Calu3 (cell line): Measurements from ENCODE around the gene ABTB2. TPM values are rescaled to one million over a fixed set of nuclear protein-coding genes. Genes with fewer than 3 reads are reported as not detected.
A peak's percentile ranks its signal among the peaks of the same experiment; 100 is the strongest.

Experiments used
- Bru-seq: library from RNA; stranded (reverse); fragments of 400-500 nt; gene quantifications from one replicate; lab custom pipeline; 2021; lab: Mats Ljungman, UMichigan
- BruChase-seq, 2 experiments: library from RNA; stranded (reverse); fragments of 400-500 nt; gene quantifications; one replicate each; lab custom pipeline; 2021; lab: Mats Ljungman, UMichigan
- BruUV-seq: library from RNA; stranded (reverse); fragments of 400-500 nt; replicated peaks from 2 replicates; lab custom pipeline; 2021; lab: Mats Ljungman, UMichigan
- CTCF ChIA-PET: fragments of 300-600 bp; sonication (Branson Sonifier 250); formaldehyde crosslinking; loops from one replicate; lab custom pipeline; 2022; ENCODE audit warnings: antibody characterized with exemption; lab: Charles Lee
- DNase-seq: peaks from one replicate; pipeline ENCODE4 v3.0.0; 2022
- H3K27ac Mint-ChIP-seq: one replicate; pipeline ENCODE4 v1.8.0; 2022; ENCODE audit warnings: mixed read lengths; ENCODE audit not compliant: unreplicated experiment
- H3K27me3 Mint-ChIP-seq: one replicate; pipeline ENCODE4 v1.8.0; 2022; ENCODE audit warnings: mixed read lengths; ENCODE audit not compliant: unreplicated experiment
- H3K36me3 Mint-ChIP-seq: one replicate; pipeline ENCODE4 v1.8.0; 2022; ENCODE audit warnings: mild to moderate bottlenecking, moderate library complexity, mixed read lengths; ENCODE audit not compliant: insufficient read depth, unreplicated experiment
- H3K4me1 Mint-ChIP-seq: one replicate; pipeline ENCODE4 v1.8.0; 2022; ENCODE audit warnings: mild to moderate bottlenecking, low read depth, mixed read lengths; ENCODE audit not compliant: unreplicated experiment
- H3K4me3 Mint-ChIP-seq: one replicate; pipeline ENCODE4 v1.8.0; 2022; ENCODE audit warnings: mild to moderate bottlenecking, low read depth, moderate library complexity, mixed read lengths; ENCODE audit not compliant: unreplicated experiment
- H3K9me3 Mint-ChIP-seq: one replicate; pipeline ENCODE4 v1.8.0; 2022; ENCODE audit warnings: low read depth, mixed read lengths; ENCODE audit not compliant: unreplicated experiment
- intact Hi-C: fragments of 100-400 bp; cut with micrococcal nuclease; formaldehyde crosslinking; loops from one replicate; pipeline ENCODE4 v1.10.0; 2022; ENCODE audit not compliant: unreplicated experiment
- long read RNA-seq: library from polyadenylated mRNA; stranded (forward); transcript quantifications from one replicate; pipeline ENCODE4 v2.0.0, GENCODE V29; 2022
- total RNA-seq: library from RNA; stranded (reverse); gene quantifications from 2 replicates; pipeline ENCODE4 v1.2.3, GENCODE V29; 2022
- TF ChIP-seq, protein P1 (sequence below): fragments of 200-600 bp; IDR thresholded peaks from one replicate; pipeline ENCODE4 v1.8.0; 2022; ENCODE audit warnings: antibody characterized with exemption; ENCODE audit not compliant: unreplicated experiment

Gene ABTB2
- total RNA-seq (24.6 and 24.8 TPM in 2 replicates), Bru-seq, nascent RNA (percentile 84 among the genes with signal in this experiment), BruChase-seq, experiment 1, labeled RNA remaining after a 6-hour chase (percentile 81 among the genes with signal in this experiment), BruChase-seq, experiment 2, labeled RNA remaining after a 2-hour chase (percentile 72 among the genes with signal in this experiment)
- long read RNA-seq, partial matches to known transcripts, result 0 of 4 reads
- long read RNA-seq, other reads (novel, unspliced or antisense), result 4 of 4 reads

DNA sequence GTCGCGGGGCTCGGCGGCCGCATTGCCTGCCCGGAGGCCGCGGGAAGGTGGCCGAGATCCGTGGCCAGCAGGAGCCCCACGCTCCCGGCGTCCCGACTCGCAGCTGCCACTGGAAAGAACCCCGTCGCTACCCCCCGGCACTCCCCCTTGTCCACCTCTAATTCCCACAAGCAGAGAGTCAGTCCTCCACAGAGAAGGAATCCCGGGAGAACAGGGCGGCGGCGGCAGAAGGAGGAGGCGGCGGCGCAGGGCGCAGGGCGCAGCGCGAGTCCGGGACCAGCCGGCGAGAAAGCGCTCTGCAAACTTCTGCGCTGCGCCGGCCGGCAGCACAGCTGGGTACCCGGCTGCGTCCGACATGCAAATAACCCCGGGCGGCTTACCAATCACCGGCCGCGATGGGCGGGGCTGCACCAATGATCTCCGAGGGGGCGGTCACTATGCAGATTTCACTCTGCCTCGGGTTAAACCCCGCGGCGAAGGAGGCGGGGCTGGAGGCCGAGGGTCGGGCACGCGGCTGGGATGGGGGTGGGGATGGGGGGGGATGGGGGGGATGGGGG, at the start of gene ABTB2:
Gene ABTB2 (minus strand): TSS at position 310 of the 557 bp plus-strand sequence.
- H3K36me3 Mint-ChIP-seq, result peaks cover 46% of the 10 kb centered on the region
- TF ChIP-seq, protein P1, sequence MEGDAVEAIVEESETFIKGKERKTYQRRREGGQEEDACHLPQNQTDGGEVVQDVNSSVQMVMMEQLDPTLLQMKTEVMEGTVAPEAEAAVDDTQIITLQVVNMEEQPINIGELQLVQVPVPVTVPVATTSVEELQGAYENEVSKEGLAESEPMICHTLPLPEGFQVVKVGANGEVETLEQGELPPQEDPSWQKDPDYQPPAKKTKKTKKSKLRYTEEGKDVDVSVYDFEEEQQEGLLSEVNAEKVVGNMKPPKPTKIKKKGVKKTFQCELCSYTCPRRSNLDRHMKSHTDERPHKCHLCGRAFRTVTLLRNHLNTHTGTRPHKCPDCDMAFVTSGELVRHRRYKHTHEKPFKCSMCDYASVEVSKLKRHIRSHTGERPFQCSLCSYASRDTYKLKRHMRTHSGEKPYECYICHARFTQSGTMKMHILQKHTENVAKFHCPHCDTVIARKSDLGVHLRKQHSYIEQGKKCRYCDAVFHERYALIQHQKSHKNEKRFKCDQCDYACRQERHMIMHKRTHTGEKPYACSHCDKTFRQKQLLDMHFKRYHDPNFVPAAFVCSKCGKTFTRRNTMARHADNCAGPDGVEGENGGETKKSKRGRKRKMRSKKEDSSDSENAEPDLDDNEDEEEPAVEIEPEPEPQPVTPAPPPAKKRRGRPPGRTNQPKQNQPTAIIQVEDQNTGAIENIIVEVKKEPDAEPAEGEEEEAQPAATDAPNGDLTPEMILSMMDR, result no peak
- DNase-seq, result peak; percentile 99
- no peaks in the 10 kb centered on the region for H3K27me3 Mint-ChIP-seq
- peak within 1 kb of the TSS; percentile 82 for H3K27ac Mint-ChIP-seq
- intact Hi-C loops, result loop anchor here (2.0 to 10.0 kb wide), 4 partner anchors 95 to 500 kb away; partner anchors contain the start of gene CAPRIN1
- BruUV-seq, result no TSS peak
- CTCF ChIA-PET, result interaction anchor here (0.6 to 3.9 kb wide), 10 partner anchors 12 to 360 kb away, joined by 3 to 37 read pairs (median 4); no protein-coding TSS in a partner anchor
- H3K4me1 Mint-ChIP-seq, result peaks cover 45% of the 10 kb centered on the region
- H3K4me3 Mint-ChIP-seq, result peak within 1 kb of the TSS; percentile 82
- H3K9me3 Mint-ChIP-seq, result no peaks in the 10 kb centered on the region

DNA sequence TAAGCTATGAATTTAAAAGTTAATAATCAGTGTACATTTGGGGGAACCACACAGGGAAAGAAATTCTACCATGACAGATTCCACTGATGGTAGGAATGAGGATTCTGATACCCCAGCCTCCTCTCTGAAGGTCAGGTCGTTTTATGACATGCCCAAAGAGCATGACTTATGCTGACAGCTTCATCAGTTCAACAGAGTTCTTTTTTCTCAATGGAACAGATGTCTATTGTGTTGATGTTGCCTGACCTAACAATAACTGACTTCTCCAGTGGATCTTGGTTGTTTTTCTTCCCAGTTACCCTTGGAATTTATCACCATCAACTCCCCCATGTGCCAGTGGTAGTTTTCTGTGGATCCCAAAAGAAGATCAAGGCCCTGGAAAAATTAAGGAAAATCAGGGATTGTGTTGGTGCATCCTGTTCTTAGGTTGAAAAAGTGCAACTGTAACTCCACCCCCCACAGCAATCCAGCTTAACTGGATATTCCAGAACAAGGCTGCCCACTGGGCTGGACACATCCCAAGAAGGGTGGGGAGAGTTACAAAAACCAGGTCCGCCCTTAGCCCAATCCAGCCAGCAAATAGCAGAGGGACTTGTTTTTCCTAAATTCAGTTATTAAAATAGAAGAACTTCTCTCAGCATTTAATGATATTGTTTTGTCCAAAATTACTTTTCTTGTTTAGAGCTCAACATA, 49.5 kb upstream of the ABTB2 start:
- TF ChIP-seq, protein P1, result no peak
- DNase-seq, result peak; percentile 52
- CTCF ChIA-PET, result no interaction called here
- no peak overlapping the region for H3K27ac Mint-ChIP-seq
- H3K4me3 Mint-ChIP-seq, result no peak overlapping the region
- H3K36me3 Mint-ChIP-seq, result peaks cover 6% of the 10 kb centered on the region
- no TSS peak for BruUV-seq
- intact Hi-C loops, result no loop called here
- peaks cover 13% of the 10 kb centered on the region for H3K27me3 Mint-ChIP-seq
- peaks cover 37% of the 10 kb centered on the region for H3K4me1 Mint-ChIP-seq
- H3K9me3 Mint-ChIP-seq, result no peaks in the 10 kb centered on the region

DNA sequence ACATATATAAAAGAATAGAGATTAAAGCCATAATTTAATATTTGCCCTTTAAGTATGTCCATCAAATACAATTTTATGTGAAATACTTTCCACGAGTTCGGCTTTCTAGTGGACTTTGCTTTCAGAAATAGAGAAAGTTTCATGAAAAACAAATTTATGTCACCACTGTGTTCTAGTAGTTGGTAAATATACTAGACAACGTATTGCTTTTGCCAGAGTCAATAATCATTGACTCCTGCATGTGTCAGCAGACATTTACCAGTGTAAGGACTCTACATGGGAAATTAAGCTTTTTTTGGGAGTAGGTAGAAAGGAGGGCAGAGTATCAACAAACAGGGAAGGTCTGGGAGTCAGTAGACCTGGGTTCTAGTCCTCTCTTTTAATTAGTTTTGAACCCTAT, 48.6 kb upstream of the ABTB2 start:
- Mint-ChIP-seq H3K27ac (no peak overlapping the region), H3K4me3 (no peak overlapping the region), H3K4me1 (peaks cover 37% of the 10 kb centered on the region), H3K36me3 (peaks cover 6% of the 10 kb centered on the region), H3K9me3 (no peaks in the 10 kb centered on the region), H3K27me3 (peaks cover 13% of the 10 kb centered on the region)
- intact Hi-C loops, result no loop called here
- BruUV-seq, result no TSS peak
- TF ChIP-seq, protein P1, result no peak
- CTCF ChIA-PET, result no interaction called here
- DNase-seq, result no peak

DNA sequence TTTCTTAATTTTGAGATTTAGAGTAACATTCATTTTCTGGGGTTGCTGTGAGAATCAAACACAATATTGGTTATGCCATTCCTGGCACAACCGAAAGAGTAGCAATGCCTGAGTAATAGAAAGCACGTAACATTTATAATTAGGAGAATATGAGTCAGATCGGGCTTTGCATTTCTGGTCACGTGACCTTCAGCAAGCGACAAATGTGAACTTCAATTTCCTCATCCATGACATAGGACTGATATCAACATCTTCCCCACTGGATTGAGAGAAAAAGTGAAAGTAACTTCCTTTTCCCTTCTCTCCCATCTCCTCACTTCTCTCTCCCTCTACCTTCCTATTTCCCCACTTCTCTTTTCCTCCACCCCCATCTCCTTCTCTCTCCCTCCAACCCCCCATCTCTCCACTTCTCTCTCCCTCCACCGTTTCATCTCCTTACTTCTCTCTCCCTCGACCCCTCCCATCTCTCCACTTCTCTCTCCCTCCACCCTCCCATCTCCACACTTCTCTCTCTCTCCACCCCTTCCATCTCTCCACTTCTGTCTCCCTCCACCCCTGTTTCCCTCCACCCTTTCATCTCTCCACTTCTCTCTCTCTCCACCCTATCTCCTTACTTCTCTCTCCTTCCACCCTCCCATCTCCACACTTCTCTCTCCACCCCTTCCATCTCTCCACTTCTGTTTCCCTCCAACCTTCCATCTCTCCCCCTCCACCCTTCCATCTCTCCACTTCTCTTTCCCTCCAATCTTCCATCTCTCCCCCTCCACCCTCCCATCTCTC, 47.5 kb upstream of the ABTB2 start:
- BruUV-seq, result no TSS peak
- DNase-seq, result no peak
- H3K9me3 Mint-ChIP-seq, result no peaks in the 10 kb centered on the region
- intact Hi-C loops, result no loop called here
- CTCF ChIA-PET, result no interaction called here
- TF ChIP-seq, protein P1, result no peak
- H3K27ac Mint-ChIP-seq, result peak overlapping the region; percentile 66
- H3K4me1 Mint-ChIP-seq, result peaks cover 37% of the 10 kb centered on the region
- peaks cover 13% of the 10 kb centered on the region for H3K27me3 Mint-ChIP-seq
- H3K36me3 Mint-ChIP-seq, result peaks cover 6% of the 10 kb centered on the region
- H3K4me3 Mint-ChIP-seq, result no peak overlapping the region
